ENCODE data around the gene POLE3. TPM values are rescaled to one million over a fixed set of nuclear protein-coding genes. Genes with fewer than 3 reads are reported as not detected.
A peak's percentile ranks its signal among the peaks of the same experiment; 100 is the strongest.
"Not testable (repeated sequence)": the region's sequence is repeated elsewhere in the genome, so short reads cannot be mapped to it uniquely, and the experiment has no call there.

POLE3 gene
- total and polyA plus RNA-seq, 2 donors (not counting 1 experiment from before 2014, with no cell fraction given), result 50.3 to 60.7 TPM

DNA sequence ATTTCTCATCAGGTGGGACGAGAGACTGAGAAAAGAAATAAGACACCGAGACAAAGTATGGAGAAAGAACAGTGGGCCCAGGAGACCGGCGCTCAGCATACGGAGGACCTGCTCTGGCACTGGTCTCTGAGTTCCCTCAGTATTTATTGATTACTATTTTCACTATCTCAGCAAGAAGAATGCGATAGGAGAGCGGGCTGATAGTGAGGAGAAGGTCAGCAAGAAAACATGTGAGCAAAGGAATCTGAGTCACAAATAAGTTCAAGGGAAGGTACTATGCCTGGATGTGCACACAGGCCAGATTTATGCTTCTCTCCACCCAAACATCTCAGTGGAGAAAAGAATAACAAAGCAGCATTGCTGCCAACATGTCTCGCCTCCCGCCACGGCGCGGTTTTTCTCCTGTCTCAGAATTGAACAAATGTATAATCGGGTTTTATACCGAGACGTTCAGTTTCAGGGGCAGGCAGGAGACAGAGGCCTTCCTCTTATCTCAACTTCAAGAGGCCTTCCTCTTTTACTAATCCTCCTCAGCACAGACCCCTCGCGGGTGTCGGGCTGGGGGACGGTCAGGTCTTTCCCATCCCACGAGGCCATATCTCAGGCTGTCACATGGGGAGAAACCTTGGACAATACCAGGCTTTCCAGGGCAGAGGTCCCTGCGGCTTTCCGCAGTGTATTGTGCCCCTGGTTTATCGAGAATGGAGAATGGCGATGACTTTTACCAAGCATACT, 31.2 kb downstream of the POLE3 start:
- peak overlapping the region; percentile 32 for H3K27ac Mint-ChIP-seq
- intact Hi-C loops (cut with micrococcal nuclease); H3K9me3 ChIP-seq (ENCODE audit: control extremely low read depth in 1 of 3, control insufficient read depth in 2 of 3, insufficient read depth in 1 of 3, low read length in 2 of 3); H3K79me2 ChIP-seq (ENCODE audit: control insufficient read depth, insufficient read depth, low read length); H2AFZ ChIP-seq (ENCODE audit: insufficient read depth, low read depth, low read length, poor library complexity, severe bottlenecking); H3K4me3 Mint-ChIP-seq; CTCF ChIA-PET; H3K4me2 ChIP-seq (replicated peaks; ENCODE audit: low read depth, low read length, poor library complexity, severe bottlenecking); H3K27ac ChIP-seq (ENCODE audit: low read length in 2 of 2); H3K27me3 Mint-ChIP-seq; H3K9ac ChIP-seq (ENCODE audit: low read length); H3K9me3 Mint-ChIP-seq (ENCODE audit: insufficient read depth); DNase-seq; H3K27me3 ChIP-seq (replicated peaks in 1 of 4; ENCODE audit: control extremely low read depth in 1 of 4, control insufficient read depth in 3 of 4, insufficient read depth in 4 of 4, low read length in 3 of 4); POLR2A ChIA-PET; H3K4me3 ChIP-seq (ENCODE audit: control extremely low read depth in 1 of 5, extremely low read depth in 1 of 5, insufficient read depth in 1 of 5, low read depth in 2 of 5, low read length in 4 of 5); H4K20me1 ChIP-seq (ENCODE audit: control insufficient read depth, insufficient read depth, low read length, poor library complexity, severe bottlenecking); ATAC-seq (ENCODE audit: low read depth): not testable (repeated sequence)
- H3K4me1 Mint-ChIP-seq, result peaks cover 25% of the 10 kb centered on the region
- H3K36me3 ChIP-seq (replicated peaks in 1 of 2; ENCODE audit: control extremely low read depth in 1 of 2, control insufficient read depth in 1 of 2, extremely low read depth in 1 of 2, insufficient read depth in 2 of 2, low read length in 1 of 2), result peaks cover 0 to 12% of the 10 kb centered on the region in 2 experiments
- WGBS (ENCODE audit: insufficient coverage), result 74% methylated on average over 14 of the region's 24 CpGs
- peaks cover 7 to 21% of the 10 kb centered on the region in 2 donors for H3K4me1 ChIP-seq (ENCODE audit: control insufficient read depth in 2 of 2, insufficient read depth in 2 of 2, low read length in 2 of 2)

DNA sequence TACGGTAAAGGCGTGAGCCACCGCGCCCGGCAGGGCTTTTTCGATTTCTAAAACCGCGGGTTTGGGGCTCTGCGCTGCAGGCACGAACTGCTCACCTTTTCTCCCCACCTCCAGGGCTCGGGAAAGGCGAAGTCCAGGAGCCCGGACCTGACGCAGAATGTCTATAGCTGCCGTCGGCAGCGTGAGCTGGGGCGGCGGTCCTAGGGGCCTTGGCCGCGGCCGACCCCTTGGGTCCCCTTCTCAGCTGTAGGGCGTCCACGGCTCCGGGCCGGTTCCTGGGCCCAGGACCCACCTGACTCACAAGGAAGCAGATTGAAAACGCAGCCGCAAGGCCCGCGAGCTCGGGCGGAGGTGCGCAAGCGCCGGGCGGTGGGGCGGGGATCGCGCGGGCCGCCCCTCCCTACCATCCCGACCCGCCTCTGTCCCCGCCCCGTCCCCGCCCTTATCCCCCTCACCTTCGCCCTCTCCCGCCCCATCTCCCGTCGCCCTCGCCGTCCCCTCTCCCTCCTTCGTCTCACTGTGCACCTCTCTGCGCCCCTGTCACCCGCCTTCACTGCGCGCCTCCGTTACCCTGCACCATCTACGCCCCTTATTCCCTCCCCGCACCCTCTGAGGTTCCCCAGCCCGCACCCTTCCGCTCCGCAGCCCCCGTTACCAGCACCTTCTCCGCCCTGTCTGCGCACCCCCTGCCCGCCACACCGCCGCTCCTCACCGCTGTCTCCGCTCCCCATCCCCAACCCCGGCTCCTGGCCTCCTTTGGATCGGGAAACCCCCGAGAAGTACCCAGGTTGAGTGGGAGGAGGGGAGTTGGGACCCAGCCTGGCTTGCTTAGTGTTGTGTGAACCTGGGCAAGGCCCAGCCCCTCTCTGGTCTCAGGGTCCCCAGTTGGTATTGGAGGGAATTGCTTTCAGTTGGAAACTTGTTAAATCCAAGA, 33.6 kb downstream of the POLE3 start, which contains the start of gene HDHD3:
TSS of gene HDHD3 (minus strand) at position 353 of the 934 bp plus-strand sequence. CDS start 2,632 bp downstream, outside the sequence.
- H3K79me2 ChIP-seq (ENCODE audit: control insufficient read depth, insufficient read depth, low read length), result peaks cover 5% of the 10 kb centered on the region
- H3K9me3 ChIP-seq (ENCODE audit: control extremely low read depth in 1 of 3, control insufficient read depth in 2 of 3, insufficient read depth in 1 of 3, low read length in 2 of 3), result no peaks in the 10 kb centered on the region
- no peak for TF ChIP-seq EZH2 (IDR thresholded peaks at IDR 0.05; ENCODE audit: borderline replicate concordance, insufficient read depth, low read depth, low read length, poor library complexity, severe bottlenecking)
- TF ChIP-seq, protein P1, sequence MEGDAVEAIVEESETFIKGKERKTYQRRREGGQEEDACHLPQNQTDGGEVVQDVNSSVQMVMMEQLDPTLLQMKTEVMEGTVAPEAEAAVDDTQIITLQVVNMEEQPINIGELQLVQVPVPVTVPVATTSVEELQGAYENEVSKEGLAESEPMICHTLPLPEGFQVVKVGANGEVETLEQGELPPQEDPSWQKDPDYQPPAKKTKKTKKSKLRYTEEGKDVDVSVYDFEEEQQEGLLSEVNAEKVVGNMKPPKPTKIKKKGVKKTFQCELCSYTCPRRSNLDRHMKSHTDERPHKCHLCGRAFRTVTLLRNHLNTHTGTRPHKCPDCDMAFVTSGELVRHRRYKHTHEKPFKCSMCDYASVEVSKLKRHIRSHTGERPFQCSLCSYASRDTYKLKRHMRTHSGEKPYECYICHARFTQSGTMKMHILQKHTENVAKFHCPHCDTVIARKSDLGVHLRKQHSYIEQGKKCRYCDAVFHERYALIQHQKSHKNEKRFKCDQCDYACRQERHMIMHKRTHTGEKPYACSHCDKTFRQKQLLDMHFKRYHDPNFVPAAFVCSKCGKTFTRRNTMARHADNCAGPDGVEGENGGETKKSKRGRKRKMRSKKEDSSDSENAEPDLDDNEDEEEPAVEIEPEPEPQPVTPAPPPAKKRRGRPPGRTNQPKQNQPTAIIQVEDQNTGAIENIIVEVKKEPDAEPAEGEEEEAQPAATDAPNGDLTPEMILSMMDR (IDR thresholded peaks at IDR 0.05), result no peak
- H2AFZ ChIP-seq (ENCODE audit: insufficient read depth, low read depth, low read length, poor library complexity, severe bottlenecking), result peak within 1 kb of the TSS; percentile 100
- no peaks in the 10 kb centered on the region for H4K20me1 ChIP-seq (ENCODE audit: control insufficient read depth, insufficient read depth, low read length, poor library complexity, severe bottlenecking)
- peak within 1 kb of the TSS; percentile 51 to 98 (median 87) for H3K4me3 ChIP-seq (ENCODE audit: control extremely low read depth in 1 of 5, extremely low read depth in 1 of 5, insufficient read depth in 1 of 5, low read depth in 2 of 5, low read length in 4 of 5)
- WGBS (ENCODE audit: insufficient coverage), result under 1% methylated on average over 68 of the region's 74 CpGs
- H3K9ac ChIP-seq (ENCODE audit: low read length), result peak within 1 kb of the TSS; percentile 84
- peak within 1 kb of the TSS; percentile 87 for H3K27ac Mint-ChIP-seq
- no peaks in the 10 kb centered on the region for H3K9me3 Mint-ChIP-seq (ENCODE audit: insufficient read depth)
- peaks cover 24% of the 10 kb centered on the region for H3K4me1 Mint-ChIP-seq
- peaks cover 7 to 21% of the 10 kb centered on the region in 2 donors for H3K4me1 ChIP-seq (ENCODE audit: control insufficient read depth in 2 of 2, insufficient read depth in 2 of 2, low read length in 2 of 2)
- peak within 1 kb of the TSS; percentile 96 for H3K4me3 Mint-ChIP-seq
- peaks cover 0 to 25% of the 10 kb centered on the region in 2 experiments for H3K36me3 ChIP-seq (replicated peaks in 1 of 2; ENCODE audit: control extremely low read depth in 1 of 2, control insufficient read depth in 1 of 2, extremely low read depth in 1 of 2, insufficient read depth in 2 of 2, low read length in 1 of 2)
- H3K27me3 ChIP-seq (replicated peaks in 1 of 4; ENCODE audit: control extremely low read depth in 1 of 4, control insufficient read depth in 3 of 4, insufficient read depth in 4 of 4, low read length in 3 of 4), result no peaks in the 10 kb centered on the region
- ChIA-PET CTCF (interaction anchor here (1.0 to 1.4 kb wide), 5 partner anchors 24 to 104 kb away, joined by 3 to 6 read pairs (median 3); partner anchors contain the start of gene ALAD), POLR2A (interaction anchor here (0.6 to 2.0 kb wide), 7 partner anchors 22 to 108 kb away, joined by 3 to 11 read pairs (median 4); partner anchors contain the start of genes ALAD, BSPRY, C9orf43 and CDC26)
- H3K27me3 Mint-ChIP-seq, result no peaks in the 10 kb centered on the region
- intact Hi-C loops (cut with micrococcal nuclease), result loop anchor here (1.0 kb wide), 3 partner anchors 24 to 37 kb away; partner anchors contain the start of genes ALAD, C9orf43, POLE3 and WDR31
- DNase-seq, result peak; percentile 89
- peak within 1 kb of the TSS; percentile 56 to 78 for H3K27ac ChIP-seq (ENCODE audit: low read length in 2 of 2)
- ATAC-seq (ENCODE audit: low read depth), result peak; percentile 92
- peak within 1 kb of the TSS; percentile 100 for H3K4me2 ChIP-seq (replicated peaks; ENCODE audit: low read depth, low read length, poor library complexity, severe bottlenecking)

Data from B cell (primary cell).